ENCODE measurements around the gene PIGQ.

DNA sequence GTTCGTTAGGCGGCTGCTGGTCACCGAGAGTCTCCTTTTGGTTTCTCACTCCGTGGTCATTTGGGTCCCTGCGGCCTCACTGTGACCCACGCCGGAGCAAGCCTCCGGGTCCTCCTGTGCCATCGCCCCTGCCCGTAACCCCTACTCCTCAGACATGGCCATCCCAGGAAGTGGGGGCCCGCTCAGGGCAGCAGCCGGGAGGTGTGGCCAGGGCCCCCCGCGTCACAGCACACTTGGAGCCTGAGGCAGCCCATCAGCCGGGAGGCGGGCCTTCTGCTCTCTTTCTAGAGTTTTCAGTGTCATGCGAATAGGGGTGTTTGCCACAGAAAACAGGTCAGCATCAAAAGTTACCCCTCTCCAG lies 53.1 kb downstream of the PIGQ start:
- TF ChIP-seq, protein P1, sequence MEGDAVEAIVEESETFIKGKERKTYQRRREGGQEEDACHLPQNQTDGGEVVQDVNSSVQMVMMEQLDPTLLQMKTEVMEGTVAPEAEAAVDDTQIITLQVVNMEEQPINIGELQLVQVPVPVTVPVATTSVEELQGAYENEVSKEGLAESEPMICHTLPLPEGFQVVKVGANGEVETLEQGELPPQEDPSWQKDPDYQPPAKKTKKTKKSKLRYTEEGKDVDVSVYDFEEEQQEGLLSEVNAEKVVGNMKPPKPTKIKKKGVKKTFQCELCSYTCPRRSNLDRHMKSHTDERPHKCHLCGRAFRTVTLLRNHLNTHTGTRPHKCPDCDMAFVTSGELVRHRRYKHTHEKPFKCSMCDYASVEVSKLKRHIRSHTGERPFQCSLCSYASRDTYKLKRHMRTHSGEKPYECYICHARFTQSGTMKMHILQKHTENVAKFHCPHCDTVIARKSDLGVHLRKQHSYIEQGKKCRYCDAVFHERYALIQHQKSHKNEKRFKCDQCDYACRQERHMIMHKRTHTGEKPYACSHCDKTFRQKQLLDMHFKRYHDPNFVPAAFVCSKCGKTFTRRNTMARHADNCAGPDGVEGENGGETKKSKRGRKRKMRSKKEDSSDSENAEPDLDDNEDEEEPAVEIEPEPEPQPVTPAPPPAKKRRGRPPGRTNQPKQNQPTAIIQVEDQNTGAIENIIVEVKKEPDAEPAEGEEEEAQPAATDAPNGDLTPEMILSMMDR (conservative IDR thresholded peaks at IDR 0.05; ENCODE audit: low read depth in 2 of 2) = no peak
- no peak for TF ChIP-seq EZH2 (IDR thresholded peaks at IDR 0.05; ENCODE audit: low read depth, unreplicated experiment)
- TF ChIP-seq NANOG (IDR thresholded peaks at IDR 0.05; ENCODE audit: borderline replicate concordance) = no peak
- TF ChIP-seq EZH2phosphoT487 (IDR thresholded peaks at IDR 0.05; ENCODE audit: unreplicated experiment) = no peak
- no peak for TF ChIP-seq CREB1 (CRISPR knock-in tag; IDR thresholded peaks at IDR 0.05; ENCODE audit: low read depth)
- TF ChIP-seq, protein P2, sequence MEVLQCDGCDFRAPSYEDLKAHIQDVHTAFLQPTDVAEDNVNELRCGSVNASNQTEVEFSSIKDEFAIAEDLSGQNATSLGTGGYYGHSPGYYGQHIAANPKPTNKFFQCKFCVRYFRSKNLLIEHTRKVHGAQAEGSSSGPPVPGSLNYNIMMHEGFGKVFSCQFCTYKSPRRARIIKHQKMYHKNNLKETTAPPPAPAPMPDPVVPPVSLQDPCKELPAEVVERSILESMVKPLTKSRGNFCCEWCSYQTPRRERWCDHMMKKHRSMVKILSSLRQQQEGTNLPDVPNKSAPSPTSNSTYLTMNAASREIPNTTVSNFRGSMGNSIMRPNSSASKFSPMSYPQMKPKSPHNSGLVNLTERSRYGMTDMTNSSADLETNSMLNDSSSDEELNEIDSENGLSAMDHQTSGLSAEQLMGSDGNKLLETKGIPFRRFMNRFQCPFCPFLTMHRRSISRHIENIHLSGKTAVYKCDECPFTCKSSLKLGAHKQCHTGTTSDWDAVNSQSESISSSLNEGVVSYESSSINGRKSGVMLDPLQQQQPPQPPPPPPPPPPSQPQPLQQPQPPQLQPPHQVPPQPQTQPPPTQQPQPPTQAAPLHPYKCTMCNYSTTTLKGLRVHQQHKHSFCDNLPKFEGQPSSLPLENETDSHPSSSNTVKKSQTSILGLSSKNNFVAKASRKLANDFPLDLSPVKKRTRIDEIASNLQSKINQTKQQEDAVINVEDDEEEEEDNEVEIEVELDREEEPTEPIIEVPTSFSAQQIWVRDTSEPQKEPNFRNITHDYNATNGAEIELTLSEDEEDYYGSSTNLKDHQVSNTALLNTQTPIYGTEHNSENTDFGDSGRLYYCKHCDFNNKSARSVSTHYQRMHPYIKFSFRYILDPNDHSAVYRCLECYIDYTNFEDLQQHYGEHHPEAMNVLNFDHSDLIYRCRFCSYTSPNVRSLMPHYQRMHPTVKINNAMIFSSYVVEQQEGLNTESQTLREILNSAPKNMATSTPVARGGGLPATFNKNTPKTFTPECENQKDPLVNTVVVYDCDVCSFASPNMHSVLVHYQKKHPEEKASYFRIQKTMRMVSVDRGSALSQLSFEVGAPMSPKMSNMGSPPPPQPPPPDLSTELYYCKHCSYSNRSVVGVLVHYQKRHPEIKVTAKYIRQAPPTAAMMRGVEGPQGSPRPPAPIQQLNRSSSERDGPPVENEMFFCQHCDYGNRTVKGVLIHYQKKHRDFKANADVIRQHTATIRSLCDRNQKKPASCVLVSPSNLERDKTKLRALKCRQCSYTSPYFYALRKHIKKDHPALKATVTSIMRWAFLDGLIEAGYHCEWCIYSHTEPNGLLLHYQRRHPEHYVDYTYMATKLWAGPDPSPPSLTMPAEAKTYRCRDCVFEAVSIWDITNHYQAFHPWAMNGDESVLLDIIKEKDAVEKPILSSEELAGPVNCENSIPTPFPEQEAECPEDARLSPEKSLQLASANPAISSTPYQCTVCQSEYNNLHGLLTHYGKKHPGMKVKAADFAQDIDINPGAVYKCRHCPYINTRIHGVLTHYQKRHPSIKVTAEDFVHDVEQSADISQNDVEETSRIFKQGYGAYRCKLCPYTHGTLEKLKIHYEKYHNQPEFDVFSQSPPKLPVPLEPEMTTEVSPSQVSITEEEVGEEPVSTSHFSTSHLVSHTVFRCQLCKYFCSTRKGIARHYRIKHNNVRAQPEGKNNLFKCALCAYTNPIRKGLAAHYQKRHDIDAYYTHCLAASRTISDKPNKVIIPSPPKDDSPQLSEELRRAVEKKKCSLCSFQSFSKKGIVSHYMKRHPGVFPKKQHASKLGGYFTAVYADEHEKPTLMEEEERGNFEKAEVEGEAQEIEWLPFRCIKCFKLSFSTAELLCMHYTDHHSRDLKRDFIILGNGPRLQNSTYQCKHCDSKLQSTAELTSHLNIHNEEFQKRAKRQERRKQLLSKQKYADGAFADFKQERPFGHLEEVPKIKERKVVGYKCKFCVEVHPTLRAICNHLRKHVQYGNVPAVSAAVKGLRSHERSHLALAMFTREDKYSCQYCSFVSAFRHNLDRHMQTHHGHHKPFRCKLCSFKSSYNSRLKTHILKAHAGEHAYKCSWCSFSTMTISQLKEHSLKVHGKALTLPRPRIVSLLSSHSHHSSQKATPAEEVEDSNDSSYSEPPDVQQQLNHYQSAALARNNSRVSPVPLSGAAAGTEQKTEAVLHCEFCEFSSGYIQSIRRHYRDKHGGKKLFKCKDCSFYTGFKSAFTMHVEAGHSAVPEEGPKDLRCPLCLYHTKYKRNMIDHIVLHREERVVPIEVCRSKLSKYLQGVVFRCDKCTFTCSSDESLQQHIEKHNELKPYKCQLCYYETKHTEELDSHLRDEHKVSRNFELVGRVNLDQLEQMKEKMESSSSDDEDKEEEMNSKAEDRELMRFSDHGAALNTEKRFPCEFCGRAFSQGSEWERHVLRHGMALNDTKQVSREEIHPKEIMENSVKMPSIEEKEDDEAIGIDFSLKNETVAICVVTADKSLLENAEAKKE (CRISPR knock-in tag; IDR thresholded peaks at IDR 0.05) = no peak
- no peak for TF ChIP-seq STAT1 (IDR thresholded peaks at IDR 0.05; ENCODE audit: unreplicated experiment)
- TF ChIP-seq ZNF331 (CRISPR knock-in tag; IDR thresholded peaks at IDR 0.05; ENCODE audit: low read depth) = no peak
- TF ChIP-seq POLR2AphosphoS5 (IDR thresholded peaks at IDR 0.05; ENCODE audit: low read depth) = no peak

All from GM23338 (cell line).